Measurements from ENCODE around the gene CRYBA2. TPM values are rescaled to one million over a fixed set of nuclear protein-coding genes. Genes with fewer than 3 reads are reported as not detected.

Gene CRYBA2
- total and polyA plus RNA-seq, 2 of the 8 experiments (the other 6 are each of a cell fraction or from before 2014, with no cell fraction given), result not detected

- no peak overlapping the region for H2BK12ac ChIP-seq (ENCODE audit: low read depth, low read length)
- TF ChIP-seq CTBP2 (IDR thresholded peaks at IDR 0.05; ENCODE audit: borderline replicate concordance, insufficient read depth, insufficient read length, low read length) (no peak), RAD21 (IDR thresholded peaks at IDR 0.05 in 1 of 2, conservative IDR thresholded peaks at IDR 0.05 in 1 of 2; ENCODE audit: low read depth in 2 of 2, low read length in 2 of 2) (0 out of 4 replicates have a peak, but pooled peaks of 1 of the 2 experiments have one; percentile 7)
- H3K23me2 ChIP-seq (ENCODE audit: low read depth, low read length), result 0 out of 2 replicates have a peak, but pooled peaks cover 2% of the 10 kb centered on the region
- no peak overlapping the region for H3K18ac ChIP-seq (ENCODE audit: extremely low read depth, low read length)
- H4K20me1 ChIP-seq (replicated peaks in 1 of 2; ENCODE audit: control insufficient read depth in 1 of 2, insufficient read depth in 2 of 2, low read length in 2 of 2), result peaks cover 4 to 5% of the 10 kb centered on the region in 2 experiments
- no peak overlapping the region for H3K4ac ChIP-seq (replicated peaks; ENCODE audit: insufficient read length, low read depth, low read length)
- H3K4me1 ChIP-seq (replicated peaks in 1 of 4; ENCODE audit: control insufficient read depth in 3 of 4, insufficient read depth in 4 of 4, low read length in 3 of 4), result peaks cover 0 to 4% (median 1%) of the 10 kb centered on the region in 4 experiments; a peak in 2 of 7 replicates
- H3K4me2 ChIP-seq (ENCODE audit: insufficient read depth in 1 of 2, low read depth in 2 of 2, low read length in 2 of 2), result no peak overlapping the region
- H4K91ac ChIP-seq (replicated peaks; ENCODE audit: insufficient read length, low read length), result no peak overlapping the region
- no peaks in the 10 kb centered on the region for H3K79me1 ChIP-seq (ENCODE audit: low read depth, low read length)
- no peaks in the 10 kb centered on the region for H3K79me2 ChIP-seq (ENCODE audit: control insufficient read depth in 1 of 2, insufficient read depth in 2 of 2, low read length in 2 of 2)
- no peak overlapping the region for H4K5ac ChIP-seq (ENCODE audit: insufficient read length, low read depth, low read length)
- ChIA-PET POLR2A (ENCODE audit: partially characterized antibody) (interaction anchor here (0.8 kb wide), 1 partner anchor 11 kb away, joined by 3 read pairs; no protein-coding TSS in a partner anchor), CTCF (ENCODE audit: partially characterized antibody) (interaction anchor here (0.6 to 13.0 kb wide), 10 partner anchors 12 to 183 kb away, joined by 3 to 284 read pairs (median 6); partner anchors contain the start of genes CRYBA2 and WNT6)
- H4K8ac ChIP-seq (ENCODE audit: extremely low read depth, insufficient read depth, low read length), result no peak overlapping the region
- H3K27me3 ChIP-seq (replicated peaks in 1 of 4; ENCODE audit: control insufficient read depth in 3 of 4, extremely low read depth in 1 of 4, insufficient read depth in 3 of 4, low read length in 3 of 4), result peaks cover 8 to 60% (median 33%) of the 10 kb centered on the region in 4 experiments
- no peak overlapping the region for H2BK120ac ChIP-seq (replicated peaks; ENCODE audit: low read depth, low read length)
- FAIRE-seq, result no peak
- no peak overlapping the region for H2BK15ac ChIP-seq (ENCODE audit: low read length)
- H2BK5ac ChIP-seq (ENCODE audit: low read depth, low read length), result no peak overlapping the region
- no peak overlapping the region for H2AFZ ChIP-seq (ENCODE audit: low read length)
- H3K9me3 ChIP-seq (ENCODE audit: insufficient read depth in 2 of 2, low read depth in 1 of 2, low read length in 1 of 2), result no peaks in the 10 kb centered on the region
- no peak overlapping the region for H2AK5ac ChIP-seq (ENCODE audit: low read depth, low read length)
- H3K27ac ChIP-seq (ENCODE audit: low read depth, low read length), result no peak overlapping the region
- no peak overlapping the region for H3K4me3 ChIP-seq (ENCODE audit: extremely low read depth in 1 of 4, insufficient read depth in 2 of 4, low read depth in 3 of 4, low read length in 4 of 4)
- H2BK20ac ChIP-seq (ENCODE audit: low read length), result no peak overlapping the region
- no peaks in the 10 kb centered on the region for H3K36me3 ChIP-seq (ENCODE audit: control insufficient read depth in 2 of 4, insufficient read depth in 4 of 4, low read length in 3 of 4)
- DNase-seq (ENCODE audit: low read depth in 1 of 2, low spot score in 2 of 2), result no peak
- H3K9ac ChIP-seq (replicated peaks in 1 of 4; ENCODE audit: extremely low read depth in 1 of 4, low read depth in 3 of 4, low read length in 3 of 4), result no peak overlapping the region
- H3K14ac ChIP-seq (ENCODE audit: insufficient read length), result no peak overlapping the region
- H3K23ac ChIP-seq (ENCODE audit: insufficient read length), result no peak overlapping the region
- no peak overlapping the region for H3K56ac ChIP-seq (replicated peaks; ENCODE audit: insufficient read length, low read depth, low read length)
- 68% methylated on average over 4 of the region's 4 CpGs; no CpG with 5 or more reads in 1 of the 2 experiments for WGBS, 2 experiments (ENCODE audit: extremely low coverage in 1 of 2, insufficient coverage in 1 of 2, insufficient read length in 1 of 2, insufficient replicate concordance in 2 of 2, low coverage in 1 of 2, low lambda C conversion rate in 2 of 2, missing lambda C conversion rate in 1 of 2)
Observed at GRCh38 chr2:218975060-218975777, 18.0 kb downstream of the CRYBA2 start.
